Measurements from ENCODE around the gene ABCG1.

DNA sequence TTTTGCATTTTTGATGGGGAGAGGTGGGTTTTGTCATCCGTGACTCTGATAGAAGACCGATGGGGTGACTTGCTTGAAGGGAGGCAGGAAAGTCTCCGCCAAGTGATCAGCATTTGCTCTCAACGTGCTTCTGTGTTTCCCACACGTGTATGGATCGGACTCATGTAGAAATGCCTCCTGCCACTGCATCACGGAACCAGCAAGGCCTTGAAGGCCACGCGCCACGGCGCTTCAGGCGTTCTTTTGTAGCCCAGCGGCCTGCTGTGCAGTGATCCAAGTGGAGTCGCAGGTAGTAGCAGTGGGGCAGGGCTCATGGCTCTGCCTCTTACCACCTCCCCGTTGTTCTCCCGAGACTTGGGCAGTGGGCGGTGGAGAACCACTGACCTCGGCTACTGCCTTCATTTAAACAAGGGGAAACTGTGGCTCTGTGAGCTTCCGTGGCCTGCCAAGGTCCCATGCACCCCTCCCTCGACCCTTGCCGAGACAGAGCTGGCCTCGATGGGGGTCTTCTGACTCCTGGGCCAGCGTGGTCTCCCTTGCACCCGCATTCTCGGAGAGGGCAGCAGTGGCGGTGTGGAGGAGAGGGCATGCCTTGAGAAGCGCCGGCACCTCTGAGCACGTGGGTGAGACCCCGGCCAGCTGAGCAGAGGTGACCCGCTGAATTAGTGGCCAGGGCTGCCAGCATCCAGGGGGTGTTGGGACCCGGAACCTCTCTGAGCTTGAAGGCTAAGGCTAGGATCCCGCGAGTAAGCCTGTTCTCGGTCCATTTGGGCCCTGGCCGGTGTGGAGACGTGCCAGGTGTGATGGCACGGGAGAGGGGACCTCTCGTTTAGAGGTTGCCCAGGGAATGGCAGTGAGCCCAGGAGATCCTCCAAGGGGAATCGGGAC is 46.1 kb upstream of the ABCG1 start:
- TF ChIP-seq ZFX (IDR thresholded peaks at IDR 0.05; ENCODE audit: borderline replicate concordance): no peak
- no peak for TF ChIP-seq CTCF (IDR thresholded peaks at IDR 0.05)
